ENCODE measurements around the gene CYP2U1. TPM values are rescaled to one million over a fixed set of nuclear protein-coding genes. Genes with fewer than 3 reads are reported as not detected.
"Not testable (repeated sequence)": the region's sequence is repeated elsewhere in the genome, so short reads cannot be mapped to it uniquely, and the experiment has no call there.

Gene CYP2U1
- total and polyA plus RNA-seq, 2 donors, result 8.9 to 16.4 TPM

DNA sequence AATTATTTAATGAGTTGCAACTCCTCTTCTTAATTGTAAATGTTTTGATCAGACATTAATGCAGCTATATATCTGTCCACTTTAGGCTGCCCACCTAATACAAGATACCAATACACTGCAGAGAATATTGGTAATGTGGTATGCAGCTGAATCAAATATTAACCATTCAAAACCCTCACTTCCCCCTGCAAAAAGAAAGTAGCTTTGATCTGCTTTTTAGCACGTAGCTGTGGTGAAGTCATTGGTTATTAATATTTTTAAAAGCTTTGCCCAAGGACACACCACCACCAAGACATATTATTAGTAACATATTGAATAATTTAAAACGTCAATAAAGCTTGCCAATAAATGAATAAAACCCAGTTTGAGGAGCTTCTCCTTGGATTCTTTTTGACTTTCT, 28.6 kb upstream of the CYP2U1 start:
- no peak for DNase-seq (ENCODE audit: extremely low spot score)
- no peaks in the 10 kb centered on the region for H3K36me3 ChIP-seq (ENCODE audit: insufficient read depth)
- 87% methylated on average over 2 of the region's 2 CpGs for WGBS
- H3K4me3 ChIP-seq (ENCODE audit: low read depth, low read length), result no peak overlapping the region
- H3K27ac ChIP-seq (ENCODE audit: low read depth), result no peak overlapping the region
- H3K4me1 ChIP-seq (ENCODE audit: insufficient read depth), result no peaks in the 10 kb centered on the region

DNA sequence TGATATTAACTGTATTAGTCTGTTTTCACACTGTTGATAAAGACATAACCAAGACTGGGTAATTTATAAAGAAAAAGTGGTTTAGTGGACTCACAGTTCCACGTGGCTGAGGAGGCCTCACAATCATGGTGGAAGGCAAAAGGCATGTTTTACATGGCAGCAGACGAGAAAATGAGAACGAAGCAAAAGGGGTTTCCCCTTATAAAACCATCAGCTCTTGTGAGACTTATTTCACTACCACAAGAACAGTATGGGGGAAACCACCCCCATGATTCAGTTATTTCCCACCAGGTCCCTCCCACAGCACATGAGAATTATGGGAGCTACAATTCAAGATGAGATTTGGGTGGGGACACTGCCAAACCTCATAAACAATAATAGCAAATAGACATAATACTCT, 26.3 kb upstream of the CYP2U1 start:
- not testable (repeated sequence) for H3K4me1 ChIP-seq (ENCODE audit: insufficient read depth); H3K4me3 ChIP-seq (ENCODE audit: low read depth, low read length); DNase-seq (ENCODE audit: extremely low spot score); H3K36me3 ChIP-seq (ENCODE audit: insufficient read depth); H3K27ac ChIP-seq (ENCODE audit: low read depth)
- 94% methylated on average over 3 of the region's 3 CpGs for WGBS

DNA sequence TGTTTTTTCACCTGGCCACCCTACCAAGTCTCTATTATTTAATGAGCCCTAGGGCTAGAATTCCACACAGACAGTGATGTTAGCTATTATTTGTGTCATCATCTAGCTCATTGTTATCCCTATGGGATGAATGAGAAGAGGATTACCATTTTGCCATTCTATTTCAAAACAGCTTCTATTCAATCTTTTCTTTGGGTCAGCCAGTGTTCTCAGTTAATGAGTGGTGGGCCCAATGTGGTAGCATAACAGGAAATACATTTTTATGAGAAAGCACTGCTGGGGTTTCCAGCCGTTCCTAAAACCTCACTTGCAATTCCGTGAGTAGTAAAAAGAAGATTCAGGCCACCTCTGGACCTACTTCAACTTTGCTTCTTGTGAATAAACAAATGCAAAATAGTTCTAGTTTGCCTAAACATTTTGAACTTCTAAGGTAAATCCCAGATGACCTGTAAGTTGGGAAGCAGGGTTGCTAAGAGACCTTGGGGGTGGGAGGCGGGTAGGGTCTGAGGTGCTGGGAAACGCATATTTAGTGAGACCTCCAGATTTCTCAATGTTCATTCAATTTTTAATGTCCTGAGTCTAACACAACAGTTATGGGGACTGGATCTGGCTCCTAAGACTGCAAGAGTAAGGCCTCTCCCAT, 24.8 kb upstream of the CYP2U1 start:
- H3K36me3 ChIP-seq (ENCODE audit: insufficient read depth), result no peaks in the 10 kb centered on the region
- no peak overlapping the region for H3K27ac ChIP-seq (ENCODE audit: low read depth)
- H3K4me3 ChIP-seq (ENCODE audit: low read depth, low read length), result no peak overlapping the region
- DNase-seq (ENCODE audit: extremely low spot score), result no peak
- H3K4me1 ChIP-seq (ENCODE audit: insufficient read depth), result no peaks in the 10 kb centered on the region
- 83% methylated on average over 4 of the region's 4 CpGs for WGBS

DNA sequence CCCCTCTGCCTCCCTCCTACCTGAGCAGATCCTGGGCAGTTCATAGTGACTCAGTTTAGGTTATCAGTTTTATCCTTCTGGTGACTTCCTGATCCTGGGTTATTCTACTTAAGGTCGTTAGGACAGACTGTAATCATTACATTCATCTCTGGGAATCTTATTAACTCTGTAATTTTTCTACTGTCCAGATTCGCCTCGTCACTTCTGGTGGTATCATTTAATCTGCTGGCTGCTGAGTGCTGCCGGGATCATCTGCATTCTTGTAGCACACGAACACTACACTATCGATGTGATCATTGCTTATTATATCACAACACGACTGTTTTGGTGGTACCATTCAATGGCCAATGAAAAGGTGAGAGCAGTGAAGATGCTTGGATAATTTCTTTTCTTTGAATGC, 23.0 kb upstream of the CYP2U1 start:
- DNase-seq (ENCODE audit: extremely low spot score), result no peak
- WGBS, result 88% methylated on average over 7 of the region's 7 CpGs
- H3K27ac ChIP-seq (ENCODE audit: low read depth), result no peak overlapping the region

DNA sequence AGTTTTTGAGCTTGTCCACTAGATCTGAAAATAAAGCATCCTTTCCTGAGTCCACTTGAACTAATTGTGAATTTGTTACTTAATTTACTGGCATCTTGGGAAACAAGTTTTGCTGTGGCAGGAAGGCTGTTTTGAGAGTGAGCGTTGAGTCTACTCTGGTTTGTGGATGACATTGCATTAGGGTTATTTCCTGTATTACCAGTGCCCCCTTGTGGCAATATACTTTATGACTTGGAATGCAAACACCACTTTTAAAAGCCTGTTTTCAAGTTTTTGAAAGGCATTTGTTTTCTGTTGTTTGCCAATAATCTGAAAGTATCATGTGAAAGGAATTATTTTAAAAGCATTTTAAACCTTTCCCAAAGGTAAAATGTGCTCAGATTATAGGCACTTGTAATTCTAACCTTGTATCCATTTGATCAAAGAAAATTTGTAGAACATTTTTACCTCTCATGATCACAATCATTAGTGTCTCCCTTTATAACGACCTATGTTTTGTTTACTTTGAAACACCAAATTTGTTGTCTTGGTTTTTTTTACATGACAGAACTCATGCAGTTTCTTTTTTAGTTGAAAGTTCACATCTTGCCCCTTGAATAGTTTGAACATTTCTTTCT, 18.0 kb upstream of the CYP2U1 start:
- no peaks in the 10 kb centered on the region for H3K36me3 ChIP-seq (ENCODE audit: insufficient read depth)
- peak; percentile 46 for DNase-seq (ENCODE audit: extremely low spot score)
- H3K27ac ChIP-seq (ENCODE audit: low read depth), result no peak overlapping the region
- no peaks in the 10 kb centered on the region for H3K4me1 ChIP-seq (ENCODE audit: insufficient read depth)
- 16% methylated on average over 2 of the region's 2 CpGs for WGBS
- no peak overlapping the region for H3K4me3 ChIP-seq (ENCODE audit: low read depth, low read length)

More for the DNA sequence above, 23.0 kb upstream of the CYP2U1 start:
- Histone ChIP-seq H3K4me1 (ENCODE audit: insufficient read depth) (no peaks in the 10 kb centered on the region), H3K36me3 (ENCODE audit: insufficient read depth) (no peaks in the 10 kb centered on the region), H3K4me3 (ENCODE audit: low read depth, low read length) (no peak overlapping the region)

DNA sequence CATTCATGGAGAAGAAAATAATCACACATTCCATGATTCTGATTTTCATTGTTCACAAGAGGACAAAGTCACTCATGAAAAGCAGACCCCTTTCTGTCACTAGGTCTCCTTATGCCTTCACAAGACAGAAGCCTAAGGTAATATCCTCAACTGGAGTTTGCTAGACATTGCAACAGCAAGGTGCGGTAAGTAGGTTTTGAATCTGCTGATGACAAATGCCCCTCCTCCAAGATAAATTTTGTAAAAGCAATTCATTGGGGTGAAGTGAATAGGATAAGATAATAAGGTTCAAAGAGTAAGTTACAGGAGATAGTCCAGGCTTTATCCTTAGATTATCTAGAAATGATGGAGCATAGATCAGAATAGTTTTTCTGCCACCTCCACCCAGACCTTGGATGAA, 16.1 kb upstream of the CYP2U1 start:
- Histone ChIP-seq H3K27ac (ENCODE audit: low read depth) (no peak overlapping the region), H3K4me1 (ENCODE audit: insufficient read depth) (no peaks in the 10 kb centered on the region), H3K4me3 (ENCODE audit: low read depth, low read length) (no peak overlapping the region), H3K36me3 (ENCODE audit: insufficient read depth) (no peaks in the 10 kb centered on the region)
- DNase-seq (ENCODE audit: extremely low spot score), result no peak
- WGBS, result 94% methylated on average over 1 of the region's 1 CpG

DNA sequence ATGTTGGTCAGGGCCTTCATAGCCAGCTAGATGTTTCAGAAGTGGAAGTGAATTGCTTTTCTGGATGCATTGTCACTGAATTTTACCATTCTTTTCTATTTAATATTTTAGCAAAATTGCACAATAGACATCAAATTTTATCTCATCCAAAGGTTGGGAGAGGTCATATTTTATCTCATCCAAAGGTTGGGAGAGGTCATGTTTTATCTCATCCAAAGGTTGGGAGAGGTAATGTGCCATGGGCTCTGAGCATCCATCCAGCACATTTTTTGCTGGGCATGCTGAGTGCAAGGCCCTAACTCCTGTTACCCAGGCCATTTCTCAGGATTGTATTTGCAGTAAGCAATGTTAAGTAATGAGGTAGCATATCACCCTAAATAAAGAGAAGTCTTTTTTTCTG, 14.7 kb upstream of the CYP2U1 start:
- no peak for DNase-seq (ENCODE audit: extremely low spot score)
- Histone ChIP-seq H3K4me3 (ENCODE audit: low read depth, low read length) (no peak overlapping the region), H3K36me3 (ENCODE audit: insufficient read depth) (no peaks in the 10 kb centered on the region), H3K4me1 (ENCODE audit: insufficient read depth) (no peaks in the 10 kb centered on the region), H3K27ac (ENCODE audit: low read depth) (no peak overlapping the region)

DNA sequence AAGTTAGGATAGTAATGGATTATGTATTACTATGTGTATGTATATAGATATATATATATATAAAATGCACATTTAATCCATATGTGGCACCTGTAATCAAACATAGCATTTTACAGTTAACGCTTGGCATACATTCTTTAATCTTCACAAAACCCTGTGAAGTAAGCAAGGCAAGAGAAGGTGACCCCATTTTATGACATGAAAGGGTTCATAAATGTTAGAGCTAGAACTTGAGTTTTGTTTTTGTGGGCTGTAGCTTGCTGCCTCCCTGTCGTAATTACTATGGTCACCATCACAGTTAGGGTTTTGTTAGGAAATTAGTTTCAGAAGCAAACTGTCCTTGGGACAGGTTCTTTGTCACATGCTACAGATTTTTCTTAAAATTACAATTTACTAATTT, 13.8 kb upstream of the CYP2U1 start:
- DNase-seq (ENCODE audit: extremely low spot score), result no peak
- no peak overlapping the region for H3K27ac ChIP-seq (ENCODE audit: low read depth)
- 93% methylated on average over 2 of the region's 2 CpGs for WGBS

DNA sequence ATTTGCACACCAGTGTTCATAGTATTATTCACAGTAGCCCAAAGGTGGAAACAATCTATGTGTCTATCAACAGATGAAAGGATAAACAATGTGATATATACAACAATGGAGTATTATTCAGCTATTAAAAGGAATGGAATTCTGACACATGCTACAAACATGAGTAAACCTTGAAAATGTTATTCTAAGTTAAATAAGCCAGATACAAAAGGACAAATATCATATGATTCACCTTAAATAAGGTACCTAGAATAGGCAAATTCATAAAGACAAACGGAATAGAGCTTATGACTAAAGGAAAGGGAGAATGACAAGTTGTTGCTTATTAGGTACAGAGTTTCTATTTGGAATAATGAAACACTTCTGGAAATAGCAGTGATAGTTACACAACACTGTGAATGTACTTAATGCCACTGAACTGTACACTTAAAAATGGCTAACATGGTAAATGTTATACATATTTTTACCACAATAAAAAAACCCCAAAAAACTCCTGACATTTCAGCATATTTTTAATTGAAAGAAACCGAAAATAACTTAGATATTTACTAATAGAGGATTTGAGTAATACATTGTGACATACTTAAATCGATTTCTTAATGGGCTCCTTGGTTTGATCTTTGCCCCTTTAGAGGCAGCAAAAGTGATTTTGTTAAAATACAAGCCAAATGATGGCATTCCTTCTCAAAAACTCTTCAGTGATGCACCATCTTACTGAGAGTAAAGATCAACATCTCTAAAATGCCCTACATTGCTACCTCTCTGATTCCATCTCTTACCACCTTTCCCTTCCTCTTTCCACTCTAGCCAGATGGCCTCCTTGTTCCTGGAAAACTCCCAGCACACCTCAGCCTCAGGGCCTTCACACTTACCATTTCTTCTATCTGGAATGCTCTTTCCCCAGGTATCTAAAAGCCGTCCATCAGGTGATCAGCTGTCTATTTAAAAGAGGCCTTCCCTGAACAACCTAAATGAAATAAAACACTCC, 8.6 kb upstream of the CYP2U1 start:
- no peak for DNase-seq (ENCODE audit: extremely low spot score)
- no peaks in the 10 kb centered on the region for H3K36me3 ChIP-seq (ENCODE audit: insufficient read depth)
- WGBS, result 89% methylated on average over 4 of the region's 4 CpGs
- no peaks in the 10 kb centered on the region for H3K4me1 ChIP-seq (ENCODE audit: insufficient read depth)
- H3K4me3 ChIP-seq (ENCODE audit: low read depth, low read length), result no peak overlapping the region
- no peak overlapping the region for H3K27ac ChIP-seq (ENCODE audit: low read depth)

More for the DNA sequence above, 13.8 kb upstream of the CYP2U1 start:
- H3K4me1 ChIP-seq (ENCODE audit: insufficient read depth), result no peaks in the 10 kb centered on the region
- H3K36me3 ChIP-seq (ENCODE audit: insufficient read depth), result no peaks in the 10 kb centered on the region
- no peak overlapping the region for H3K4me3 ChIP-seq (ENCODE audit: low read depth, low read length)

DNA sequence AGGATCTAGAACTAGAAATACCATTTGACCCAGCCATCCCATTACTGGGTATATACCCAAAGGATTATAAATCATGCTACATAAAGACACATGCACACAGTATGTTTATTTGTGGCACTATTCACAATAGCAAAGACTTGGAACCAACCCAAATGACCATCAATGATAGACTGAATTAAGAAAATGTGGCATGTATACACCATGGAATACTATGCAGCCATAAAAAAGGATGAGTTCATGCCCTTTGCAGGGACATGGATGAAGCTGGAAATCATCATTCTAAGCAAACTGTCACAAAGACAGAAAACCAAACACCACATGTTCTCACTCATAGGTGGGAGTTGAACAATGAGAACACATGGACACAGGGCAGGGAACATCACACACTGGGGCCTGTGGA, 5.6 kb upstream of the CYP2U1 start:
- not testable (repeated sequence) for DNase-seq (ENCODE audit: extremely low spot score); H3K4me1 ChIP-seq (ENCODE audit: insufficient read depth); H3K4me3 ChIP-seq (ENCODE audit: low read depth, low read length); H3K27ac ChIP-seq (ENCODE audit: low read depth); H3K36me3 ChIP-seq (ENCODE audit: insufficient read depth)

DNA sequence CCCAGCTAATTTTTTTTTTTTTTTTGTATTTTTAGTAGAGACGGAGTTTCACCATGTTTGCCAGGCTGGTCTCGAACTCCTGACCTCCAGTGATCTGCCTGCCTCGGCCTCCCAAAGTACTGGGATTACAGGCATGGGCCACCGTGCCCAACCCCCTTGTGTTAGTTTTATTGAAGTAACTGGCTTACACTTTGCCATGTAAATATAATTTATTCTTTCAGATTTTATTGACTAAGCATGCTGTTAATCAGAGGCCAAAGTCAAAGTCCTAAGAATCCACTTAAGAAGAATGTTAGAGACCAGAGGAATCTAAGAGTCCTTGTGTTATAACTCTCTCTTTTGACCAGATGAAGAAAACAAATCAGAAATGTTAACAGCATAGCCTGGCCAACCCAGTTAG, 4.5 kb upstream of the CYP2U1 start:
- H3K4me3 ChIP-seq (ENCODE audit: low read depth, low read length); H3K27ac ChIP-seq (ENCODE audit: low read depth); H3K36me3 ChIP-seq (ENCODE audit: insufficient read depth); H3K4me1 ChIP-seq (ENCODE audit: insufficient read depth); DNase-seq (ENCODE audit: extremely low spot score): not testable (repeated sequence)
- WGBS, result 78% methylated on average over 4 of the region's 4 CpGs

DNA sequence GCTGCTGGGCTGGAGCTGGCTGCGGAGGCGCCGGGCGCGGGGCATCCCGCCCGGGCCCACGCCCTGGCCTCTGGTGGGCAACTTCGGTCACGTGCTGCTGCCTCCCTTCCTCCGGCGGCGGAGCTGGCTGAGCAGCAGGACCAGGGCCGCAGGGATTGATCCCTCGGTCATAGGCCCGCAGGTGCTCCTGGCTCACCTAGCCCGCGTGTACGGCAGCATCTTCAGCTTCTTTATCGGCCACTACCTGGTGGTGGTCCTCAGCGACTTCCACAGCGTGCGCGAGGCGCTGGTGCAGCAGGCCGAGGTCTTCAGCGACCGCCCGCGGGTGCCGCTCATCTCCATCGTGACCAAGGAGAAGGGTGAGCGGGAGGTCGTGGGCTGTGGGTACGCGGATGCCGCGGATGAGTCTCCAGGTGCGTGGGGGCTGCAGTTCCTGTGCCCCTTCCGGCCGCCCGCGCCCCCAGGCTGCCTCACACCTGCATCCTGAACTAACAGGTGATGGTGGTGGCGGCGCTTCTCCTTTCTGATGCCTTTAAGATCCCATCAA, 499 bp downstream of the CYP2U1 start:
- WGBS, result 3% methylated on average over 45 of the region's 45 CpGs
- no peak overlapping the region for H3K27ac ChIP-seq (ENCODE audit: low read depth)
- peak overlapping the region; percentile 66 for H3K4me3 ChIP-seq (ENCODE audit: low read depth, low read length)
- H3K4me1 ChIP-seq (ENCODE audit: insufficient read depth), result no peaks in the 10 kb centered on the region
- no peaks in the 10 kb centered on the region for H3K36me3 ChIP-seq (ENCODE audit: insufficient read depth)
- no peak for DNase-seq (ENCODE audit: extremely low spot score)

DNA sequence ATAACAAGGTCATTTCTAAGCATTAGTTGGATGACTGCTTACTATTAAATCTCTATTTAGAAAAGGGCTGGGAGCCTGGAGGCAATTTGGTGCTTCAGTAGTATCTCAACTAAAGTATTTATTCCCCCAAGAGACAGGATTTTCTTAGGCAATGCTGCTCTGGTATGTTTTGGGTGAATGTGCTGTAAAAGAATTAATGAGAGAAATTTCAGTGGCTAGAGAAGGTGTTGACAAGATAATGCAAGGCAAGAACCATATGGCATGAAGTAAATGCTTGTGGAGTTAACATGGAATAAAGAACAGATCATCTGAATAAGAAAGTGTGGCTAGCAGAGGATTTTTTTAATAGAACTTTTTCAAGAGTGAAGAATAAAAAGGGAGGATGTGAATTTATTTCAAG, 3.9 kb downstream of the CYP2U1 start:
- Histone ChIP-seq H3K4me1 (ENCODE audit: insufficient read depth) (no peaks in the 10 kb centered on the region), H3K27ac (ENCODE audit: low read depth) (no peak overlapping the region), H3K4me3 (ENCODE audit: low read depth, low read length) (no peak overlapping the region), H3K36me3 (ENCODE audit: insufficient read depth) (no peaks in the 10 kb centered on the region)
- DNase-seq (ENCODE audit: extremely low spot score), result no peak

DNA sequence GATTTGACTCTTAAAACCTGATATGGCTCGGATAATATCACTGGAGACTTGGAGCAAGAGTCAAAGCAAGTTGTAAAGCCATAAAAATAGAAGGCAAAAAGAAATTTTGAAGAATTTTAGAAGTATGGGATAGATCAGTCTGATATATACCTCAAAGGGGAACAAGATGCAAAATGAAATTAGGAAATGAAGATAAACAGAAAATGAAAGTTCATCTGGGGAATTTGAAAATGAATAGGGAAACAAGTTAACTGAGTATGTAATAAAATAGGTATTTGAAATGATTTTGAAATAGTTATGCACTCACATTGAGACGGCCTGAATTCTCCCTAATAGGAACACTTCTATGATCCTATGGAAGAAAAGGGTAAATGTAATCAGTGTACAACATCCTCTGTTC, 5.7 kb downstream of the CYP2U1 start:
- Histone ChIP-seq H3K36me3 (ENCODE audit: insufficient read depth) (no peaks in the 10 kb centered on the region), H3K4me3 (ENCODE audit: low read depth, low read length) (no peak overlapping the region), H3K27ac (ENCODE audit: low read depth) (no peak overlapping the region), H3K4me1 (ENCODE audit: insufficient read depth) (no peaks in the 10 kb centered on the region)
- DNase-seq (ENCODE audit: extremely low spot score), result no peak
- 95% methylated on average over 2 of the region's 2 CpGs for WGBS
